ENCODE data around the gene FAM168A. TPM values are rescaled to one million over a fixed set of nuclear protein-coding genes. Genes with fewer than 3 reads are reported as not detected.

FAM168A gene
- total RNA-seq, 1 experiment from 2014 or later: 35.8 TPM

DNA sequence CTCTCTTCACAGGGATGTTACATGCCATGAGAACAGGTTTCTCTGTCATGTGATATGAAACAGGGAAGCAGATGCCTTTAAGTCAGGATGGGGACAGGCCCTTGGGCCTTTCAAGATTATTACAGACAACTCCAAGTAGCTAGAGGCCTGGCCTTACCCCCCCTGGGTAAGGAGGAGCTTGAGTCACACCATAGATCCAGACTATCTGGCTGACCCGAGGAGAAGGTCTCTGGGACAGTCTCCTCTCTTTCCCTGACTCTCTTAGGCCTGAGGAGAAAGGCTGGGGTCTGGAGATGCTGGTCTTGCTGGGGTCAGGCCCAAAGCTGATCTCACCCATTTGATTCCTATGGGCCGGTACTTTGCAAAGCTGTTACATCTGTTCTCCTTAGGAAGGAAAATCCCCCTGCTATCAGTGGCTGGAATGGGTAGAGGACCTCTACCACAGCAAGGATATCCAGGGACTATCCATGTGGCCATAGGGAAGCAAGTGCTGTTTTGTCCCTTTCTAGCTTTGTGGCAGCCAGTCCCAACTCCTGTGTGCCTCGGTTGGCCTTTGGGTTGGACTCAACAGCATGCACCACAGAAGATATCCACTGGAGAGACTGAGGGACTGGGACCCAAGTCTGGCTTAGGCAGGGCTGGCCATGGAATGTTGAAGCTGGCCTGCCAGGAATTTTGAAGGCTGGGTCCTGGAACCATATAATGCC is 196.5 kb downstream of the FAM168A start:
- DNase-seq (ENCODE audit: low read depth): peak; percentile 33

- DNase-seq (ENCODE audit: low read depth): no peak
These were observed 197.6 kb downstream of the FAM168A start for GRCh38 chr11:73400293-73400692.

- DNase-seq (ENCODE audit: low read depth): peak; percentile 41
These were observed 198.3 kb downstream of the FAM168A start for GRCh38 chr11:73399636-73400035.

GRCh38 chr11:73399159-73399590 is 198.7 kb downstream of the FAM168A start:
- peak; percentile 51 for DNase-seq (ENCODE audit: low read depth)

GRCh38 chr11:73398721-73399120 is 199.2 kb downstream of the FAM168A start:
- DNase-seq (ENCODE audit: low read depth): no peak

DNA sequence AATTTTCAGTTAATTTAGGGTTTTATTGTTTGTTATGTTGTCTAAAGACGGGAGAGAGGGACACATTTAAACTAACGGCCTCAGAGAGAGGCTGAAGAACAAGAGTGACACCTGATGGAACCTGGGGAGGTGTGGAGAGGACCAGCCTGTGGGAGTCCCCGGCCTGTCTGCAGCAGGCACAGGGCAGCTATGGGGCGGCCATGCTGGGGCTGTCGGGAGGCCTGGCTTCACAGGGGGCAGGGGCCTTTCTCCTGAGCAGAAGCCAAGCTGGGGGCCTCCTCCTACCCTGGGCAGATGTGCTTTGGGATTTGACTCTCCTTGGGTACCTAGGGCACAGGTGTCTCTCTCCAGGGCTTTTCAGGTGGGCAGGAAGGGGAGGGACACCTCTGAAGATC is 199.8 kb downstream of the FAM168A start:
- no peak for DNase-seq (ENCODE audit: low read depth)

GRCh38 chr11:73397468-73398131 is 200.3 kb downstream of the FAM168A start:
- DNase-seq (ENCODE audit: low read depth): no peak

DNA sequence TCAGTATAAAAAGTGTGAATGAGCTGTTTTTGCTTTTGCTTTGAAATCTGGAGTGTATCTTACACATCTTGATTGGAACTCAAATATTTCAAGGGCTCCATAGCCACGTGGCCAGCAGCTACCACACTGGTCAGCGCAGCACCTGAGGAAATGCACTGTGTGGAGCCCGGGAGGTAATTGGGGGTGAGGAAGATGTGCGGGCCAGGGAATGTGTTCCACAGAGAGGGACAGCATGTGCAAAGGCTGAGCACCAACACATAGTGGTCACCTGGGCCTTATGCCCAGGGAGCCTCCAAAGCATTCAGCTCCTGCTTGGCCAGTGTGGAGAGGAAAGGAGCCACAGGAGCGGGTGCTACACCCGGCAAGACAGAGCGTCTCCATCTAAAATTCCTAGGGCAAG is 200.9 kb downstream of the FAM168A start:
- no peak for DNase-seq (ENCODE audit: low read depth)

- no peak for DNase-seq (ENCODE audit: low read depth)
These were observed 201.5 kb downstream of the FAM168A start for GRCh38 chr11:73396251-73396930.

DNA sequence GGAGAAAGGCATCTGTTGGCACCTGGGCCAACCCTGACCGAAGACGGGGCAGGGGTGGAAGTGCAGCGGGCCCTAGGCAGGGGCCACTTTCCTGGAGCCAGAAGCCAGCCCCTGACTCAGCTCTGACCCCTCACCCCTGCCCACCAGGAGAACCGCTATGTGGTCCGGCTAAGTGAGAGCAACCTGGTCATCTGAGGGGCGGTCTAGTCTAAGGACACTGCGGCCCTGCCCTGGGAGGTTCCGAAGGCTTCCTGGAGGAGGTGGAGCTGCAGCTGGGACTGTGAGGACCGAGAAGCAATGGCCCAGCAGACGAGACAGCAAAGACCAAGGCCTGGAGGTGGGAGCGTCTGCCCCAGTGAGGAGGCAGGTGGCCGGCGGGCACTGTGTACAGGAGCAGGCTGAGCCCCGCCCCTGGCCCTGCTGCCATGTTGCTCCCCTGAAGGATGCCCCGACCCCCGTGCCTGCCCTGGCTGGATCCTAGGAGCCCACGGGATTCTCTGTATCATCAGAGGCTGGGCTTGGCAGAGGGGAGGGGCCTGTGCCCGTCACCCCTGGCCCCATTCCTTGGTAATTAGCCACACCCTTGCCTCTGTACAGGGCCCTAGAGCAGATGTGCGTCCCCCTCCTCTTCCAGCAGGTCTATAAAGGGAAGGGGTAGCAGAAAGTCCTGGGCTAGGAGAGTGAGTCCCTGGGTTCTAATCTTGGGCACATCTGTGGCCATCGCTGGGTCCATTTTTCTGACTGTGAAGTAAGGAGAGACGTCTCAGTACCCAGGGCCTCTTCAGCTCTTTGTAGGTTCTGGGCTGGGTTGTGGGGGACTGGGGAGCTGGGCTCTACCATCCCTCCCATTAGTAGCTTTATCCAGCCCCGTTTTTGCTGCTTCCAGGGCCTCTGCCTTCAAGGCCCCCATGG is 202.4 kb downstream of the FAM168A start:
- no peak for DNase-seq (ENCODE audit: low read depth)

- no peak for DNase-seq (ENCODE audit: low read depth)
These were observed 203.3 kb downstream of the FAM168A start for GRCh38 chr11:73394416-73395296.

GRCh38 chr11:73393479-73394415 is 204.2 kb downstream of the FAM168A start:
- DNase-seq (ENCODE audit: low read depth): peak; percentile 73

DNA sequence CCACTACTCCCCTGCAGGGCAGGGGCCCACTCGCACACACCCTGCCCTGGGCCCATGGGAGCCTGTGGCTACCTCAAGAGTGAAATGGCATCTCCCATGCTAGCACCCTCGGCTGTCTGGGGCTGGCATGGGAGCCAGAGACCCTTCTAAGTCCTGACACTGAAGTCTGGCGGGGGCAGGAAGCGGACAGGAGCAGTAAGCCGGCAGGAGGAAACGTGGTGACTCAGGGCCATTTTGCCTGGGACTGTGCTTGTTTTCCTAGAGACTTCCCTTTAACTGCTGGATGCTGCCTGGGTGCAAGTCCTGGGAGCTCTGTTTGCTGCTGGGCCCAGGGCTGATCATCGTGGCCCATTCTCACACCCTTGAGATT is 204.9 kb downstream of the FAM168A start:
- DNase-seq (ENCODE audit: low read depth): no peak

GRCh38 chr11:73392108-73393010 is 205.6 kb downstream of the FAM168A start:
- DNase-seq (ENCODE audit: low read depth): no peak

- DNase-seq (ENCODE audit: low read depth): peak; percentile 25
These were observed 206.2 kb downstream of the FAM168A start for GRCh38 chr11:73391665-73392064.

DNA sequence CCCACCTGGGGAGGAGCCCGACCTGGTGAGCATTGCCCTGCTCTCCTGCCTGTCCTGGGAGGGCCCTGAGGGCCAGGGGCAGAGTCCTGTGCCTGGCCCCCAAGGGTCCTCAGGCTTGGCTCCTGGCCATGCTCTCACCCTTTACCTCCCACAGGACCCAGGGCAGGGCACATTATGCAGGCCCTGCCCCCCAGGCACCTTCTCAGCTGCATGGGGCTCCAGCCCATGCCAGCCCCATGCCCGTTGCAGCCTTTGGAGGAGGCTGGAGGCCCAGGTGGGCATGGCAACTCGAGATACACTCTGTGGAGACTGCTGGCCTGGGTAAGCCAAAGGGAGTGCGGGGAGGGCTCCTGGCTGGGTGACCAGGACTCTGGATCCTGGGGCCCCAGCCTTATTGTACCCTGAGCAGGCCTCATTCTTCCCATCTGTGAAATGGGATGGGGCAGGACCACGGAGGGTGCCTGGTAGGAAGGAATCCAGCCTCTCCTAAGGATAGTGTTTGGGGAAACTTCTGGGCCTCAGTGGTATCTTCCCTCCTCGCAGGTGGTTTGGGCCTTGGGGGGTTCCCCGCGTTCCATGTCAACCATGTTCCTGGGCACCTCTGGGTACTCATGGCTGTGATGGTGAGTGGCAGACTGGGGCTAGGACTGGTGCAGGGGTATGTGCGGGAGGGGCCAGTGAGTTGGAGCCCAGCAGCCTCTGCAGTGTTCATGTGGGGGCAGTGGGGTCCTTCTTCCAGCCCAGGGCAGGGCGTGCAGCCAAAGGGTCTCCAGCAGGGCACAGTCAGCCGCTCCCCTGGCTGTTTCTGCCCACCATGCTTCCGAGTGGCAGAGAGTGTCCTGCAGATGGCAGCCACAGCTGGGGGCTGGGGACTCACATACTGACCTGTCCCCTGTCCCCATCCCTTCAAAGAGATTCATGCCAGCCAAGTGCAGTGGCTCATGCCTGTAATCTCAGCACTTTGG is 207.0 kb downstream of the FAM168A start:
- DNase-seq (ENCODE audit: low read depth): no peak

DNA sequence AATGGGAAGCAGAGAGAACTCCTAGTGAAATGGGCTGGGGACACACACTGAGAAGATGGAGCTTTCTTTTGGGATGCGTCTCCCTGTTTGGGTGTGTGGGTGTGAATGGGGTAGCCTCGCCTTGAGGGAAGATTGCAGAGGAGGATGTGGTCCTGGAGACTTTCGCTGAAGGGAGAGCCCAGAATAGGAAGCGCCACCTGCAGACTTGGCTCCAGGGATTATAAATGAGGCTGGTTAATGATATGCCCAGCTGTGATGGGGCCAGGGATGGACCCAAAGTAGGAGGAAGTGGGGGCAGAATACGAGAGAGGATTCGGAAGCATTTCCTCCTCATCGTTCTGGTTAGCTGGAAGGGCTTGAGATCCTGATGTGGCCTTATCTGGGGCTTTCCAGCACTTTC is 208.0 kb downstream of the FAM168A start:
- no peak for DNase-seq (ENCODE audit: low read depth)

Measured in M059J (cell line).